ENCODE results near the gene DGLUCY. TPM values are rescaled to one million over a fixed set of nuclear protein-coding genes. Genes with fewer than 3 reads are reported as not detected.

The DGLUCY gene
- polyA plus RNA-seq, 1 donor = 29.4 TPM

Other genes with a start within 250 kb of the DGLUCY start
- 7.4 TPM for gene RPS6KA5, start 53.4 kb upstream of the DGLUCY start, polyA plus RNA-seq (ENCODE audit: insufficient read length)
- gene GPR68, start 130.6 kb downstream of the DGLUCY start, polyA plus RNA-seq (ENCODE audit: insufficient read length) = 0.82 TPM

Measured in forelimb muscle (tissue), 1 donor.